HL-60 (cell line): Measurements from ENCODE around the gene CPTP.
"Not testable (repeated sequence)": the region's sequence is repeated elsewhere in the genome, so short reads cannot be mapped to it uniquely, and the experiment has no call there.

Experiments
- DNase-seq, 2 experiments: peaks; one replicate each; pipeline ENCODE4 v3.0.0-alpha.2; 2010 to 2020; ENCODE audit warnings: low read depth in 1 of 2, low spot score in 1 of 2
- H3K27ac ChIP-seq: fragments of 250-450 bp; sonication (Bioruptor Pico); replicated peaks from 2 replicates; pipeline ENCODE4 v1.5.1; 2020; ENCODE audit warnings: mild to moderate bottlenecking, moderate library complexity
- H3K27me3 ChIP-seq: fragments of 250-450 bp; sonication (Bioruptor Pico); 2 replicates; pipeline ENCODE4 v1.5.1; 2021; ENCODE audit warnings: mild to moderate bottlenecking, moderate library complexity; ENCODE audit not compliant: insufficient read depth, poor library complexity, severe bottlenecking
- H3K4me3 ChIP-seq: replicated peaks from 2 replicates; pipeline ENCODE4 v1.5.1; 2011; ENCODE audit warnings: mild to moderate bottlenecking, control low read depth, low read length; ENCODE audit not compliant: insufficient read depth
- CTCF ChIP-seq: IDR thresholded peaks from one replicate; pipeline ENCODE4 v1.5.1; 2011; ENCODE audit warnings: low read length, control low read depth, inconsistent platforms; ENCODE audit not compliant: insufficient read depth
- GABPA ChIP-seq: IDR thresholded peaks from 2 replicates; pipeline ENCODE4 v1.6.1; 2012; ENCODE audit warnings: low read depth
- POLR2AphosphoS5 ChIP-seq: IDR thresholded peaks from 2 replicates; pipeline ENCODE4 v1.6.1; 2012; ENCODE audit warnings: low read depth
- REST ChIP-seq: IDR thresholded peaks from 2 replicates; pipeline ENCODE4 v1.6.1; 2012; ENCODE audit warnings: low read depth; ENCODE audit not compliant: insufficient replicate concordance
- SPI1 ChIP-seq: IDR thresholded peaks from 2 replicates; pipeline ENCODE4 v1.6.1; 2012; ENCODE audit warnings: low read depth, mild to moderate bottlenecking, borderline replicate concordance

The CPTP gene

GRCh38 chr1:1314678-1315335, 9.8 kb upstream of the CPTP start:
- Histone ChIP-seq H3K27me3 (no peaks in the 10 kb centered on the region), H3K4me3 (no peak overlapping the region), H3K27ac (no peak overlapping the region)
- DNase-seq, result no peak
- TF ChIP-seq POLR2AphosphoS5, result 0 out of 2 replicates have a peak, but pooled peaks have one; percentile 1
- TF ChIP-seq REST, result no peak

- no peak for TF ChIP-seq CTCF
- TF ChIP-seq SPI1, result no peak
- 0 out of 2 replicates have a peak, but pooled peaks have one; percentile 3 for TF ChIP-seq POLR2AphosphoS5
- TF ChIP-seq REST, result no peak
- no peak for TF ChIP-seq GABPA
- H3K4me3 ChIP-seq, result no peak overlapping the region
- H3K27me3 ChIP-seq, result no peaks in the 10 kb centered on the region
- no peak for DNase-seq
- no peak overlapping the region for H3K27ac ChIP-seq
Observed at GRCh38 chr1:1315435-1315954, 9.1 kb upstream of the CPTP start.

GRCh38 chr1:1316199-1316598, 8.4 kb upstream of the CPTP start:
- not testable (repeated sequence) for DNase-seq, H3K4me3 ChIP-seq, H3K27me3 ChIP-seq, H3K27ac ChIP-seq
- 0 out of 2 replicates have a peak, but pooled peaks have one; percentile 2 for TF ChIP-seq POLR2AphosphoS5

GRCh38 chr1:1317420-1317819, 7.2 kb upstream of the CPTP start:
- H3K27ac ChIP-seq, result no peak overlapping the region
- no peak overlapping the region for H3K4me3 ChIP-seq
- no peaks in the 10 kb centered on the region for H3K27me3 ChIP-seq
- DNase-seq, result no peak
- TF ChIP-seq CTCF (no peak), POLR2AphosphoS5 (no peak), REST (no peak), SPI1 (no peak), GABPA (no peak)
